ENCODE results near the gene IRX5.

The IRX5 gene

GRCh38 chr16:54952195-54952594 is 21.5 kb downstream of the IRX5 start:
- no peak for DNase-seq

GRCh38 chr16:54953461-54953860 is 22.8 kb downstream of the IRX5 start:
- DNase-seq, result peak; percentile 57

GRCh38 chr16:54954220-54954619 is 23.6 kb downstream of the IRX5 start:
- peak; percentile 25 for DNase-seq

- DNase-seq, result no peak
These were observed 25.1 kb downstream of the IRX5 start for GRCh38 chr16:54955757-54956156.

- no peak for DNase-seq
These were observed 26.9 kb downstream of the IRX5 start for GRCh38 chr16:54957403-54958166.

- no peak for DNase-seq
These were observed 31.4 kb downstream of the IRX5 start for GRCh38 chr16:54962045-54962444.

- DNase-seq, result no peak
These were observed 33.6 kb downstream of the IRX5 start for GRCh38 chr16:54964239-54964638.

GRCh38 chr16:54965464-54965863 is 34.8 kb downstream of the IRX5 start:
- DNase-seq, result no peak

GRCh38 chr16:54968011-54968410 is 37.3 kb downstream of the IRX5 start:
- DNase-seq, result no peak

GRCh38 chr16:54968784-54969183 is 38.1 kb downstream of the IRX5 start:
- no peak for DNase-seq

- no peak for DNase-seq
These were observed 39.4 kb downstream of the IRX5 start for GRCh38 chr16:54970016-54970415.

GRCh38 chr16:54974367-54974766 is 43.7 kb downstream of the IRX5 start:
- DNase-seq, result no peak

GRCh38 chr16:54976651-54977200 is 46.1 kb downstream of the IRX5 start:
- no peak for DNase-seq

GRCh38 chr16:54977211-54977610 is 46.5 kb downstream of the IRX5 start:
- DNase-seq, result no peak

- DNase-seq, result no peak
These were observed 50.2 kb downstream of the IRX5 start for GRCh38 chr16:54980821-54981220.

Measured in fibroblast of skin of right quadriceps (primary cell).